Activated CD4-positive, alpha-beta T cell treated with anti-CD3 and anti-CD28 coated beads, Interleukin-2, Interleukin-4, amounts not matched to agents 100 ng/mL and 50 ng/mL, durations not matched to agents 16 hours and 8 hours (primary cell): ENCODE results near the gene ALPL.

ENCODE experiments used
- DNase-seq: peaks from one replicate; pipeline ENCODE4 v3.0.0-alpha.2; 2020; ENCODE audit warnings: low spot score

Gene ALPL

DNA sequence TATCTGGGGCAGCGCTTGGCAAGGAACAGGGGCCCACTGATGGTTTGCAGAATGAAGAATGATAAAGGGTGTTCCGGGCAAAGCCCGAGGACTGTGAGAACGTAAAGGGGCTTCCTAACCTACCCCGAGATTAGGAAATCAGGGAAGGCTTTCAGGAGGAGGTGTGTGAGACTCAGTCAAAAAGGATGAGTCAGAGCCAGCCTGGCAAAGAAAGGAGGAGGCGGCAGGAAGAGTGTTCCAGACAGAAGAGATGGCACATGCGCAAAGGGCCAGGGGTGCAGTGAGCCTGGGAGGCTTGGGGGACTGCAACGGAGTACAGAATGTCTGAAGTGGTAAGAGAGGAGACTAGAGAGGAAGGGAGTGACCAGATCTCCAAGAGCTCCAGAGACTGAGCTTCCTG is 89.7 kb downstream of the ALPL start:
- DNase-seq = no peak

DNA sequence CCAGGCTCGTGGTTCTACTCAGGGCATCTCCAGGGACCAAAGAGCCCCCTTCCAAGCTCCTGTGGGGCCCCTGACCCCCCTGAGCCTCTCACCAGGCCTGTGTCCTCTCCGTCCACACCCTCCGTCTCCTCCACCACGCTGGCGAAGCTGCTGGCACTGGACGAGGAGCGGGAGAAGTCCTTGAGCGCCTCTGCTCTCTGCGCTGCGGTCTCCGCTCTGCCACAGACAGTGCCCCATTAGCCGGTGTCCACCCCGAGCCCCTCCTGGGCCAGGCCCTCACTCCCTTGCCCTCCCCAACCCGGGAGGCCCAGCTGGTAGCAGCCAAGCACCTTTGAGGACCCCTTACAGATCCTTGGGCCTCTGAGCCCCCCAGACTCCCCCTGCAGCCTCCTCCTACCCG is 90.2 kb downstream of the ALPL start:
- DNase-seq = no peak

- DNase-seq = no peak
Measured at GRCh38 chr1:21601278-21602048, 92.2 kb downstream of the ALPL start.

- DNase-seq = no peak
Measured at GRCh38 chr1:21603177-21604138, 94.2 kb downstream of the ALPL start.

- DNase-seq = no peak
Measured at GRCh38 chr1:21604208-21604957, 95.2 kb downstream of the ALPL start.

DNA sequence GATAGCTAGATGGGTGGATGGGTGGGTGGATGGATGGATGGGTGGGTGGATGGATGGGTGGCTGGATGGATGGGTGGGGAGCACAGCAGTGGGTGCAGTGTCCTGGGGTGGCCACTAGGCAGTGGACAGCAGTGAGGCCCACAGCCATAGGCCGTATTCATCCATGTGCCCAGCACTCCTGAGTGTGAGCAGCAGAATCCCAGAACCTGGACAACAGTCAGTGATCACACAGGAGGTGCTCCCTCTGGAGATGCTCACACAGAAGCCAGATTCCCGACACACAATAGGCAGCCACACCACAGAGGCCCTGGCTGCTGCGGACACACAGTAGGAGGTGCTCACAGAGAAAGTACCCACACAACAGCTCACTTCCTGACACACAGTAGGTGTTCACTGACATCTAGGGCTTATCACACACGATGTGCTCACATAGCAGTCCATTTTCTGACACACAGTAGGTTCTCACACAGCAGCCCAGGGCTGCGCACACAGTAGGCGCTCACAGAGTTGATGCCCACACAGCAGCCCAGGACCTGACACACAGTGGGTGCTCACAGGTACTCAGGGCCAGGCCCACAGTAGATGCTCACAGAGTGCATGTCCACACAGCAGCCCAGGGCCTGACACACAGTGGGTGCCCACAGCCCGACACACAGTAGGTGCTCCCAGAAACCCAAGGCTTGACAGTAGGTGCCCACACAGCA is 95.9 kb downstream of the ALPL start:
- DNase-seq = no peak

DNA sequence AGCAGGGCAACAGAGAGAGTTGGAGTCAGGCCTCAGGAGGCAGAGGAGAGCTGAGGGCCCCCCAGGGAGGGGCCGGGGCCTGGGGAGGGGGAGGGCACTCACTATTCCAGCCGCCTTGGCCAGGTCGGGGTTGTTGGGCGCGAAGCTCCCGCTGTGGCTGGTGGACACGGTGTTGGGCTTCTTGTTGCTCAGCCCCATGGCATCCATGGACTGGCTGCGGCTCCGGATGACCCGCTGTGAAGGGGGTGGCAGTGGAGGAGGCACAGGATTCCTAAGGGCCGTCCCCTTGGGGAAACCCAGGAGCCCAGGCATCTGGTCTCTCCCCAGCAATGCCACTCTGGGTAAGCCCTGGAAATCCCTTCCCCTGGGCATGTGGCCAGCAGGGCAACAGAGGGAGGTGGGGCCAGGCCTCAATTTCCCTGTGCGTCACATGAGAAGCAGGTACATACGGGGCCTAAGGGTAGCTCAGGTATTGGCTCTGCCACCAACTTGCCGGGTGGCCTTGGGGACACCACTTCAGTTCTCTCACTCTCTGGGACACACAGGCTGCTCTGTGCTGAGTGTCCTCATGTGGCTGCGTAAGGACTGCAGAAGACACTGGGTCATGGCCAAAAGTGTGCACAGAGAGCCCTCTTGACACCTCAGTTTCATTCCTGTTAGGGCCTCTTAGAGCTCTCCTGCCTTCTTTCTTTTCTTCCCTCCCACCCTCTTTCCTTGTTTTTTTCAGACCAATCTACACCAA is 96.9 kb downstream of the ALPL start:
- DNase-seq = no peak

DNA sequence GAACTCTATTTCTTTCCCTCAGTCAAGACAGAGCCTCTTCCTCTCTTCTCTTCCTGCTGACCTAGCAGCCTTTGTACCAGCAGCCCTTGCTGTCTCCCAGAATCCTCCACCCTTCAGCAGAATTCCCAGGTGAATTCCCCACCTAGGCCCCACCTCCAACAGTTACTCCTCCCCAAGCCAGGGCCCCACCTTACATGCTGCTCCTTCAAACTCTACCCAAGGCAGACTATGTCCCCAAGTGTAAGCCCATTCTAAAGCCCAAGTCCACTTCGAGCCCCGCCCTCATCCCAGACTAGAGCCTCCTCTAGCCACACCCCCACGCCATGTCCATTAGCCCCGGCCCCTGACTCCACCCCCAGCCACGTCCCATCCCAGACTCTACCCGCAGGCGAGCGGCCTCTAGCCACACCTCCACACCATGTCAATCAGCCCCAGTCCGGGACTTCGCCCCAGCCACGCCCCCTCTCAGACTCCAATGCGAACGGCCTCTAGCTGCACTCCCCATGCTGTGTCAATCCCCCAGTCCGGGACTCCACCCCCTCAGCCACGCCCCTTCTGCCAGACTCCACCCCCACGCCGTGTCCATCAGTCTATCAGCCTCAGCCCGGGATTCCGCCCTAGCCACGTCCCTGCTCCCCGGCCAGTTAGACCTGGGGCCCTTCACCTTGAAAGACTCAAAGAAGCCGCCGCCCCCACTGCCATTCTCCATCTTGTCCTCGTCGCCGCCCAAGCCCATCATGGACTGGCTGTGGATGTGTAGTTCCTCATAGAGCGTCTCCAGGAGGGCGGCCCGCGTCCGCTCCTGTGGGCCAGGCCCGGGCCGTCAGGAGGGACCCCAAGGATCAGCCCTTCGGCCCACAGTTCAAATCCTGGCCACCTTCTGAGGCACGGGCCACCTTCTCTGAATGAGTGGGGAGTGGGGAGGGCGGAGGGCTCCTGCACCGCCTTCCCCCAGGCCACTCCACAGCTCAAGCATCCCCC is 98.6 kb downstream of the ALPL start:
- DNase-seq = peak; percentile 70

- no peak for DNase-seq
Measured at GRCh38 chr1:21608798-21609197, 99.6 kb downstream of the ALPL start.

DNA sequence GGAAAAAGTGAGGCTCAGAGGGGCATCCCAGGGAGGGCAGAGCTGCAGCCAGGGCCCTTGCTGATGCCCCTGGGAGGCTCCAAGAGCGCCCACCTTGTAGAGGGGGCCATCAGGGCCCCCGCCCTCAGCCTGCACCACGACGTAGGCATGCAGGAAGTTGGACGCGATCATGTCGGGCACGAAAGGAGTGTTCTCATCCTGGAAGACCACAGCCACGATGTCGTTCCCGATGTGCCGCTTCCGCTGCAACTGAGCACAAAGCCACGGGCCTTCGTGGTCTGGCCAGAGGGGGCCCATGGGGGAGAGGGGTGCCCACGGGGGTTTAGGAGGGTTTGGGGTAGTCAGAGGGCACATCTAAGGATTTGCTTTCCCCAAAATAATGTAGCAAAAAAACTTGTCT is 100.8 kb downstream of the ALPL start:
- DNase-seq = no peak

- no peak for DNase-seq
Measured at GRCh38 chr1:21610989-21611785, 102.0 kb downstream of the ALPL start.

GRCh38 chr1:21612057-21612456 is 102.8 kb downstream of the ALPL start:
- no peak for DNase-seq

- no peak for DNase-seq
Measured at GRCh38 chr1:21613072-21613867, 104.0 kb downstream of the ALPL start.

DNA sequence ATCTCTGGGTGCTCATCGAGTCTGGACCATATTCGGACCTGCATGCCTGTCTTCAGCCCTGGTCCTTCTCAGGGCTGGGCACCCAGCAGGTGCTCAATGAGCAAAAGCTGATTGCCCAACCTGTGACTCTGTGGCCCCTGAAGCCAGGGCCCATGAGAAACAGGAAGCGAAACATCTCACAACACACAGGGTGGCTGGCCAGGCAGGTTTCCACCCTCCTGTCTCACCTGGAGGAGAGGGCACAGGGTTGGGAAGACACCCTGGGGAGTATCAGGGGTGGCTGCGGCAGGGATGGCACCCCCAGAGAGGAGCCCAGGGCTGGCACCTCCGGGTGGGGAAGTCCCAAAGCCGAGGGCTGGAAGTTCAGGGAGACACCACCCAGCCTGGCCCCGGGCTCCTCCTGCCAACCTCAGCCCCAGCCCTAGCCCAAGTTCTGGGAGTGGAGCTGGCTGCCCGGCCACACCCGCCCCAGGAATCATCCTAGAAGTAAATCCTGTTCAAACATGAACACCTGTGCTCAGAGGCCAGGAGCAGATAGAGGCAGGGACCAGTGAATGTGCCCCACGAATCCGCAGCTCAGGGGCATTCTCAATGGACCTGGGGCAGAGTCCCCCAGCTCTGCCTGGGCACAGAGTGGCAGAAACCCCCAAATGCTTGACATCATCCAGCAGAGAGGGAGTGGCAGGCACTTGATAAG is 105.3 kb downstream of the ALPL start:
- no peak for DNase-seq

GRCh38 chr1:21616372-21616771 is 107.1 kb downstream of the ALPL start:
- DNase-seq = no peak

- no peak for DNase-seq
Measured at GRCh38 chr1:21617126-21617738, 108.0 kb downstream of the ALPL start.

DNA sequence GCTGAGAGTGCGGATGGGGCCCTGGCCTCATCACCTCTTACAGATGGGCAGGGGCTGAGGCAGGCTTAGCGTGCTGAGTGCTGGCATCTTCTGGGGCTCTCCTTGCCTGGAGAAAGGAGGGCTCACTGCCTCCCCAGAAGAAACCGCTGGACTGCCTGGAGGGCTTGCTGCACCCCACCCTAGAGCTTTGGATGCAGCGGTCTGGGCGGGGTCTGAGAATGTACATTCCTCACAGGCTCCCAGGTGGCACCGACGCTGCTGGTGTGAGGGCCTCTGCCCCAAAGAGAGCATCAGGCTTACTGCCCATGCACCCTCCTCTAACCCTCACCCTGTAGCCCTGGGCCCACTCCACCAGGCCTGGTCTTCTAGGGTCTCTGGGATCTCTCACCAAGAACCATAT is 108.8 kb downstream of the ALPL start:
- DNase-seq = no peak
